Psoas muscle (tissue), 8 donors: ENCODE results near the gene TOP1. TPM values are rescaled to one million over a fixed set of nuclear protein-coding genes. Genes with fewer than 3 reads are reported as not detected.

ENCODE experiments used
- ATAC-seq, 4 donors: fragments of 200-7000 bp; cut with Tn5 transposase; one replicate each; pipeline ENCODE4 v1.9.1; 2020; ENCODE audit warnings: moderate library complexity in 3 of 4, mild to moderate bottlenecking in 2 of 4
- DNase-seq, 2 donors: peaks; one replicate each; pipeline ENCODE4 v3.0.0-alpha.2; 2020
- H3K27ac ChIP-seq: fragments of 200-600 bp; one replicate; pipeline ENCODE4 v1.8.0; 2022
- H3K27me3 ChIP-seq, 3 donors: fragments of 200-600 bp in 1 of 3; one replicate each; pipeline versions ENCODE4 v1.6.1 to v1.8.0; 2013 to 2022; ENCODE audit warnings: low read length in 2 of 3, mild to moderate bottlenecking in 2 of 3, moderate library complexity in 1 of 3; ENCODE audit not compliant: insufficient read depth in 3 of 3
- H3K36me3 ChIP-seq, 2 donors: fragments of 200-600 bp in 1 of 2; one replicate each; pipeline versions ENCODE4 v1.6.1 to v1.8.0; 2013 to 2022; ENCODE audit warnings: low read depth in 1 of 2, mild to moderate bottlenecking in 1 of 2, moderate library complexity in 1 of 2; ENCODE audit not compliant: insufficient read depth in 1 of 2
- H3K4me1 ChIP-seq: fragments of 200-600 bp; one replicate; pipeline ENCODE4 v1.8.0; 2022
- H3K4me3 ChIP-seq: fragments of 200-600 bp; one replicate; pipeline ENCODE4 v1.8.0; 2022; ENCODE audit warnings: mild to moderate bottlenecking
- H3K9me3 ChIP-seq: fragments of 200-600 bp; one replicate; pipeline ENCODE4 v1.8.0; 2022
- WGBS, 3 donors: extraction: QIAGEN DNeasy Blood & Tissue Kit; methylation state at CpG; one replicate each; pipeline versions ENCODE4 v1.1.6 to v1.1.7; 2013; 5-methylcytosine and 5-hydroxymethylcytosine counted together
- intact Hi-C, 2 donors: fragments of 100-400 bp; cut with DNase I; formaldehyde crosslinking; loops; one replicate each; pipeline versions ENCODE4 v1.11.0 to v1.14.2; 2022
- polyA plus RNA-seq, 3 donors: library from polyadenylated mRNA; stranded (reverse); fragments of 200-250 nt; gene quantifications; one replicate each; pipeline ENCODE4 v1.2.3, GENCODE V29; 2013
- total RNA-seq, 4 donors: library from RNA; stranded (reverse); fragmentation: NEBNext Ultra II Directional in 2 of 4; extraction: Animal tissue kit (Norgen Biotek cat#: 25700) in 2 of 4; gene quantifications; one replicate each; pipeline versions ENCODE4 v1.2.1 to v1.2.4, GENCODE V29; 2021 to 2023
- TF ChIP-seq, protein P1 (sequence below): fragments of 200-600 bp; IDR thresholded peaks from one replicate; pipeline ENCODE4 v1.8.0; 2022; ENCODE audit warnings: antibody characterized with exemption
- donor health status: healthy with polysubstance abuse.
- donor health status: DM: no; HTN: no; CAD: no; lungs with moderate emphysema.
- donor health status: Bipolar disorder and iron deficiency.
- donor health status: healthy.
- donor health status: DM: yes; HTN: yes; CAD: no.
- donor health status: DM: no; HTN: no; CAD: no.
- donor health status: DM: no; HTN: no; CAD: no.
- donor health status: DM: yes; HTN: yes; CAD: no.

The TOP1 gene
- total and polyA plus RNA-seq, 7 donors: 10.6 to 30.7 (median 22.2) TPM

GRCh38 chr20:41078329-41078728 lies 49.7 kb downstream of the TOP1 start:
- Histone ChIP-seq H3K36me3 (peaks cover 13 to 79% of the 10 kb centered on the region in 2 donors), H3K9me3 (no peaks in the 10 kb centered on the region), H3K4me3 (no peak overlapping the region), H3K27ac (no peak overlapping the region), H3K27me3 (no peaks in the 10 kb centered on the region), H3K4me1 (peaks cover 9% of the 10 kb centered on the region)
- ATAC-seq (peak in 2 of 4 donors; percentile 52 to 78), DNase-seq (no peak)
- intact Hi-C loops: loop anchor here in 1 of 2 donors (5.0 kb wide), 1 partner anchor 86 kb away; no protein-coding TSS in a partner anchor
- TF ChIP-seq, protein P1, sequence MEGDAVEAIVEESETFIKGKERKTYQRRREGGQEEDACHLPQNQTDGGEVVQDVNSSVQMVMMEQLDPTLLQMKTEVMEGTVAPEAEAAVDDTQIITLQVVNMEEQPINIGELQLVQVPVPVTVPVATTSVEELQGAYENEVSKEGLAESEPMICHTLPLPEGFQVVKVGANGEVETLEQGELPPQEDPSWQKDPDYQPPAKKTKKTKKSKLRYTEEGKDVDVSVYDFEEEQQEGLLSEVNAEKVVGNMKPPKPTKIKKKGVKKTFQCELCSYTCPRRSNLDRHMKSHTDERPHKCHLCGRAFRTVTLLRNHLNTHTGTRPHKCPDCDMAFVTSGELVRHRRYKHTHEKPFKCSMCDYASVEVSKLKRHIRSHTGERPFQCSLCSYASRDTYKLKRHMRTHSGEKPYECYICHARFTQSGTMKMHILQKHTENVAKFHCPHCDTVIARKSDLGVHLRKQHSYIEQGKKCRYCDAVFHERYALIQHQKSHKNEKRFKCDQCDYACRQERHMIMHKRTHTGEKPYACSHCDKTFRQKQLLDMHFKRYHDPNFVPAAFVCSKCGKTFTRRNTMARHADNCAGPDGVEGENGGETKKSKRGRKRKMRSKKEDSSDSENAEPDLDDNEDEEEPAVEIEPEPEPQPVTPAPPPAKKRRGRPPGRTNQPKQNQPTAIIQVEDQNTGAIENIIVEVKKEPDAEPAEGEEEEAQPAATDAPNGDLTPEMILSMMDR: peak; percentile 50

DNA sequence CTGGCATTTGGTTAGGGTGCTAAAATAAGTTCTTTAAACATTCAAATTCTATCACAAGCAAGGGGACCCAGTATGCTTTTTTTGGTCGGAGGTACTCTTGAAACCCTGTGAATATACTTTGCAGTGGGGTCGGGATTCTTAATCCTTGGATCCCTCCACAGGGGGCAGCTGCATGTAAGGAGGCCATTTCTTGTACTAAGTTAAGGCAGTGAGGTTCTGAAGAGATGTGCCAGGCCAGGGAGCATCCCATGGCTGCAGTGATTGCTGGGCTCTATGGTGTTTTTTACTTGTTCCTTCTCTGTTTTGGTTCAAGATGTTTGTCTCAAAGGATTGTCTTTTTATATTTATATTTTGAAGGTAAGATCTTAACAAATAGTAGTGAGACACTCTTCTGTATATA lies 50.4 kb downstream of the TOP1 start:
- intact Hi-C loops: loop anchor here in 1 of 2 donors (5.0 kb wide), 1 partner anchor 87 kb away; no protein-coding TSS in a partner anchor
- Histone ChIP-seq H3K4me3 (no peak overlapping the region), H3K9me3 (no peaks in the 10 kb centered on the region), H3K27me3 (no peaks in the 10 kb centered on the region), H3K27ac (no peak overlapping the region), H3K4me1 (peaks cover 4% of the 10 kb centered on the region), H3K36me3 (peaks cover 13 to 86% of the 10 kb centered on the region in 2 donors)
- no peak for DNase-seq
- 78 to 85% (median 80%) methylated on average over 2 of the region's 2 CpGs for WGBS, 3 donors
- no peak for ATAC-seq
- TF ChIP-seq, protein P1: no peak

GRCh38 chr20:41080866-41081265 lies 52.2 kb downstream of the TOP1 start:
- ATAC-seq: no peak

DNA sequence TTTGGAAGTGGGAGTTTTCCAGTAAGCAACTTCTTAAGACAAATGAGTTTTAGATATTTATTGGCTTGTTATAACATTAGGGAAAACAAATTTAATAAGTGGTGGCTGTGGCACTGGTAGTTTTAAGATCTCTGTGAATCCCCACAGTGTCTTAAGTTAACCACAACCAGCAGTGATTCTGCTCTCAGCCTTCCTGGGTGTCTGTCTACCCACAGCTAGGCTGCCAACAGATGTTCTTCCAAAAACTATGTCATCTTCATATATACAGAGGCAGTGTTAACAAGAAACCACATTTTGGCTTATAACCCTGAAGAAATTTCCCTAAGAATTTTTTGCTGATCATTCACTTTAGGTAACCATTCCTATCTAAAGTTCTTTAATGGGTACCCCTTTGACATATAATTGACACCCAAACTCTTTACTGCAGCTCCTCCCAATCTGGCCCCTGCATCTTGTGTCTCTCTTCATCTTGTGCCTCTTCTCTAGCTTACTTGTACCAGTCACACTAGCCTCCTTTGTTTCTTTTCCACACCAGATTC lies 52.7 kb downstream of the TOP1 start:
- H3K4me3 ChIP-seq: no peak overlapping the region
- H3K4me1 ChIP-seq: no peaks in the 10 kb centered on the region
- no peak for DNase-seq
- intact Hi-C loops: no loop called here
- H3K27ac ChIP-seq: no peak overlapping the region
- peaks cover 16 to 99% of the 10 kb centered on the region in 2 donors for H3K36me3 ChIP-seq
- H3K9me3 ChIP-seq: no peaks in the 10 kb centered on the region
- H3K27me3 ChIP-seq: no peaks in the 10 kb centered on the region
- TF ChIP-seq, protein P1: no peak
- no peak for ATAC-seq

More at GRCh38 chr20:41080866-41081265, 52.2 kb downstream of the TOP1 start:
- WGBS, 3 donors: 83 to 88% (median 86%) methylated on average over 2 of the region's 2 CpGs
- no peak for DNase-seq
- Histone ChIP-seq H3K4me1 (no peaks in the 10 kb centered on the region), H3K36me3 (peaks cover 16 to 99% of the 10 kb centered on the region in 2 donors), H3K27me3 (no peaks in the 10 kb centered on the region), H3K27ac (no peak overlapping the region), H3K9me3 (no peaks in the 10 kb centered on the region), H3K4me3 (no peak overlapping the region)
- intact Hi-C loops: no loop called here
- TF ChIP-seq, protein P1: no peak

GRCh38 chr20:41082306-41082705 lies 53.7 kb downstream of the TOP1 start:
- no peaks in the 10 kb centered on the region for H3K27me3 ChIP-seq
- H3K4me1 ChIP-seq: no peaks in the 10 kb centered on the region
- H3K27ac ChIP-seq: no peak overlapping the region
- DNase-seq (no peak), ATAC-seq (no peak)
- H3K9me3 ChIP-seq: no peaks in the 10 kb centered on the region
- 67 to 76% (median 69%) methylated on average over 2 of the region's 2 CpGs for WGBS, 3 donors
- H3K36me3 ChIP-seq: peaks cover 16 to 99% of the 10 kb centered on the region in 2 donors
- intact Hi-C loops: no loop called here
- no peak overlapping the region for H3K4me3 ChIP-seq
- TF ChIP-seq, protein P1: no peak
